C4-2B (cell line): Measurements from ENCODE around the gene LRRC4C.

Experiments used
- ZFX ChIP-seq: fragments of 450-650 bp; IDR thresholded peaks from 2 replicates; pipeline ENCODE4 v1.6.1; 2017
- TF ChIP-seq, protein P1 (sequence below): fragments of 450-650 bp; conservative IDR thresholded peaks from 2 replicates; pipeline ENCODE4 v1.5.1; 2017; ENCODE audit warnings: mild to moderate bottlenecking

GRCh38 chr11:41201156-41201555 is 258.3 kb downstream of the LRRC4C start:
- TF ChIP-seq, protein P1, sequence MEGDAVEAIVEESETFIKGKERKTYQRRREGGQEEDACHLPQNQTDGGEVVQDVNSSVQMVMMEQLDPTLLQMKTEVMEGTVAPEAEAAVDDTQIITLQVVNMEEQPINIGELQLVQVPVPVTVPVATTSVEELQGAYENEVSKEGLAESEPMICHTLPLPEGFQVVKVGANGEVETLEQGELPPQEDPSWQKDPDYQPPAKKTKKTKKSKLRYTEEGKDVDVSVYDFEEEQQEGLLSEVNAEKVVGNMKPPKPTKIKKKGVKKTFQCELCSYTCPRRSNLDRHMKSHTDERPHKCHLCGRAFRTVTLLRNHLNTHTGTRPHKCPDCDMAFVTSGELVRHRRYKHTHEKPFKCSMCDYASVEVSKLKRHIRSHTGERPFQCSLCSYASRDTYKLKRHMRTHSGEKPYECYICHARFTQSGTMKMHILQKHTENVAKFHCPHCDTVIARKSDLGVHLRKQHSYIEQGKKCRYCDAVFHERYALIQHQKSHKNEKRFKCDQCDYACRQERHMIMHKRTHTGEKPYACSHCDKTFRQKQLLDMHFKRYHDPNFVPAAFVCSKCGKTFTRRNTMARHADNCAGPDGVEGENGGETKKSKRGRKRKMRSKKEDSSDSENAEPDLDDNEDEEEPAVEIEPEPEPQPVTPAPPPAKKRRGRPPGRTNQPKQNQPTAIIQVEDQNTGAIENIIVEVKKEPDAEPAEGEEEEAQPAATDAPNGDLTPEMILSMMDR, result peak; percentile 82
- TF ChIP-seq ZFX, result no peak
